OCI-LY7 (cell line): ENCODE data around the gene IFI30. TPM values are rescaled to one million over a fixed set of nuclear protein-coding genes. Genes with fewer than 3 reads are reported as not detected.

Source experiments
- BruUV-seq: library from RNA; stranded (reverse); fragments of 400-500 nt; replicated peaks from 2 replicates; lab custom pipeline; 2021; lab: Mats Ljungman, UMichigan
- CTCF ChIA-PET: fragments of 300-600 bp; sonication (Branson Sonifier 250); formaldehyde crosslinking; loops from one replicate; lab custom pipeline; 2022; ENCODE audit warnings: antibody characterized with exemption; ENCODE audit not compliant: unreplicated experiment; lab: Charles Lee
- POLR2A ChIA-PET: fragments of 300-600 bp; sonication (Branson Sonifier 250); formaldehyde crosslinking; loops from one replicate; lab custom pipeline; 2022; ENCODE audit warnings: antibody characterized with exemption; lab: Charles Lee
- DNase-seq: peaks from one replicate; pipeline ENCODE4 v3.0.0-alpha.2; 2015; ENCODE audit warnings: low spot score
- H2AFZ ChIP-seq: fragments of 200-600 bp; sonication (generic), shearing (Covaris generic); 2 replicates; pipeline ENCODE4 v1.6.1; 2014; ENCODE audit warnings: mild to moderate bottlenecking, antibody characterized with exemption, low read length, moderate library complexity
- H3K27ac ChIP-seq: fragments of 200-600 bp; sonication (generic); 2 replicates; pipeline ENCODE4 v1.5.1; 2014; ENCODE audit warnings: mixed run types, low read depth, mild to moderate bottlenecking, moderate library complexity, low read length, inconsistent platforms; ENCODE audit not compliant: poor library complexity, severe bottlenecking
- H3K36me3 ChIP-seq: fragments of 200-600 bp; sonication (generic); 2 replicates; pipeline ENCODE4 v1.6.1; 2014; ENCODE audit warnings: mild to moderate bottlenecking, antibody characterized with exemption, low read length, moderate library complexity, mixed read lengths; ENCODE audit not compliant: insufficient read depth
- H3K4me1 ChIP-seq: fragments of 200-600 bp; sonication (generic); 2 replicates; pipeline ENCODE4 v1.5.1; 2014; ENCODE audit warnings: mild to moderate bottlenecking, low read length; ENCODE audit not compliant: insufficient read depth, poor library complexity, severe bottlenecking
- H3K4me2 ChIP-seq: fragments of 200-600 bp; sonication (generic); 2 replicates; pipeline ENCODE4 v1.6.1; 2014; ENCODE audit warnings: mild to moderate bottlenecking, low read length
- H3K4me3 ChIP-seq: fragments of 200-600 bp; sonication (generic); 2 replicates; pipeline ENCODE4 v1.5.1; 2014; ENCODE audit warnings: mild to moderate bottlenecking, low read depth, low read length; ENCODE audit not compliant: poor library complexity, severe bottlenecking
- H3K79me2 ChIP-seq: fragments of 200-600 bp; sonication (generic); 2 replicates; pipeline ENCODE4 v1.6.1; 2016; ENCODE audit warnings: low read depth, mild to moderate bottlenecking, low read length, moderate library complexity, mixed read lengths; ENCODE audit not compliant: insufficient read depth
- H3K9me2 ChIP-seq: fragments of 200-600 bp; sonication (generic); 2 replicates; pipeline ENCODE4 v1.6.1; 2016; ENCODE audit warnings: mild to moderate bottlenecking, low read length, mixed read lengths; ENCODE audit not compliant: insufficient read depth
- H3K9me3 ChIP-seq: fragments of 200-600 bp; sonication (generic); 2 replicates; pipeline ENCODE4 v1.6.1; 2014; ENCODE audit warnings: mild to moderate bottlenecking, mixed run types, low read length, mixed read lengths
- H4K20me1 ChIP-seq: fragments of 200-600 bp; sonication (generic); 2 replicates; pipeline ENCODE4 v1.6.1; 2014; ENCODE audit warnings: mild to moderate bottlenecking, antibody characterized with exemption, low read length, moderate library complexity, mixed read lengths; ENCODE audit not compliant: insufficient read depth
- EZH2phosphoT487 ChIP-seq: fragments of 200-600 bp; sonication (generic); IDR thresholded peaks from 2 replicates; pipeline ENCODE4 v1.6.1; 2018; ENCODE audit warnings: low read depth, borderline replicate concordance, mild to moderate bottlenecking, mixed run types, antibody characterized with exemption, low read length, moderate library complexity, mixed read lengths
- intact Hi-C: fragments of 100-400 bp; cut with micrococcal nuclease; formaldehyde crosslinking; loops from one replicate; pipeline ENCODE4 v1.10.0; 2022; ENCODE audit not compliant: unreplicated experiment
- total RNA-seq, 2 experiments: library from RNA; depleted of rRNA in 1 of 2; stranded (reverse); fragments of >200 nt in 1 of 2; shearing (Covaris generic) in 1 of 2; gene quantifications; 2 replicates each; pipeline ENCODE4 v1.2.3, GENCODE V29; 2014 to 2022
- TF ChIP-seq, protein P1 (sequence below): fragments of 200-600 bp; sonication (generic); conservative IDR thresholded peaks from 2 replicates; pipeline ENCODE4 v1.5.1; 2014; ENCODE audit warnings: mild to moderate bottlenecking, antibody characterized with exemption, low read length, moderate library complexity, mixed read lengths

IFI30 gene
- total RNA-seq, 2 experiments from 2014 or later: 170 to 195 TPM

DNA sequence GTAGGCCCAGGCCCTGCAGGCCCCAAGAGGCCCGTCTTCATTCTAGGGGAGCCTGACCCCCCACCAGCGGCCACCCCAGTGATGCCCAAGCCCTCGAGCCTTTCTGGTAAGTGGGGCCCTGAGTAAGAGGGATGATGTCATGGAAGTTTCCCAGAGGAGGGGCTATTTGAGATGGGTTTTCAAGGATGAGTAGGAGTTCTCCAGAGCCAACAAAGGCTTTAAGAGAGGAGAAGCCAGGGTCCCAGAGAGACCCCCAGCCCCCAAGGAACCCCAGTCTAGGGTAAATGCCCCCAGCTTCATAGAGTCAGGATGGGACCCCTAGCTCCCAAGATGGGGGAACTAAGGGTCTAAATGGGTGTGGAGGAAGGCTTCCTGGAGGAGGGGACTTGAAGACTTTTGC, 29.7 kb upstream of the IFI30 start:
- no peak for TF ChIP-seq EZH2phosphoT487
- TF ChIP-seq, protein P1, sequence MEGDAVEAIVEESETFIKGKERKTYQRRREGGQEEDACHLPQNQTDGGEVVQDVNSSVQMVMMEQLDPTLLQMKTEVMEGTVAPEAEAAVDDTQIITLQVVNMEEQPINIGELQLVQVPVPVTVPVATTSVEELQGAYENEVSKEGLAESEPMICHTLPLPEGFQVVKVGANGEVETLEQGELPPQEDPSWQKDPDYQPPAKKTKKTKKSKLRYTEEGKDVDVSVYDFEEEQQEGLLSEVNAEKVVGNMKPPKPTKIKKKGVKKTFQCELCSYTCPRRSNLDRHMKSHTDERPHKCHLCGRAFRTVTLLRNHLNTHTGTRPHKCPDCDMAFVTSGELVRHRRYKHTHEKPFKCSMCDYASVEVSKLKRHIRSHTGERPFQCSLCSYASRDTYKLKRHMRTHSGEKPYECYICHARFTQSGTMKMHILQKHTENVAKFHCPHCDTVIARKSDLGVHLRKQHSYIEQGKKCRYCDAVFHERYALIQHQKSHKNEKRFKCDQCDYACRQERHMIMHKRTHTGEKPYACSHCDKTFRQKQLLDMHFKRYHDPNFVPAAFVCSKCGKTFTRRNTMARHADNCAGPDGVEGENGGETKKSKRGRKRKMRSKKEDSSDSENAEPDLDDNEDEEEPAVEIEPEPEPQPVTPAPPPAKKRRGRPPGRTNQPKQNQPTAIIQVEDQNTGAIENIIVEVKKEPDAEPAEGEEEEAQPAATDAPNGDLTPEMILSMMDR: no peak
- POLR2A ChIA-PET: no interaction called here
- no peak overlapping the region for H3K4me3 ChIP-seq
- BruUV-seq: no TSS peak
- no peaks in the 10 kb centered on the region for H3K9me2 ChIP-seq
- H3K79me2 ChIP-seq: no peaks in the 10 kb centered on the region
- H2AFZ ChIP-seq: no peak overlapping the region
- H3K36me3 ChIP-seq: peaks cover 84% of the 10 kb centered on the region
- no peaks in the 10 kb centered on the region for H3K9me3 ChIP-seq
- H4K20me1 ChIP-seq: no peaks in the 10 kb centered on the region
- H3K27ac ChIP-seq: no peak overlapping the region
- H3K4me1 ChIP-seq: no peaks in the 10 kb centered on the region
- CTCF ChIA-PET: no interaction called here
- no peak overlapping the region for H3K4me2 ChIP-seq
- intact Hi-C loops: no loop called here
- no peak for DNase-seq

DNA sequence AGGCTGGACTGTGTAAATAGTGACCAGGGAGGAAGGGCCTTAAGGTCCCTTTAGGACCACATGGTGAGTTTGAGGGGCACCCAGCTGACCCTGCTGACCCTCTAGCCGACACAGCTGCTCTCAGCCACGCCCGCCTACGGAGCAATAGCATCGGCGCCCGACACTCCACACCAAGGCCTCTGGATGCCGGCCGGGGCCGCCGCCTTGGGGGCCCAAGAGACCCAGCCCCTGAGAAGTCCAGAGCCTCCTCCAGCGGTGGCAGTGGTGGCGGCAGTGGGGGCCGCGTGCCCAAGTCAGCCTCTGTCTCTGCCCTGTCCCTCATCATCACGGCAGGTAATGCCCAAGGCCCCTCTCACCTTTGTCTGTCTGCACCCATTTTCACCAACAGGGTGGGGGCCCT, 29.3 kb upstream of the IFI30 start:
- intact Hi-C loops: no loop called here
- CTCF ChIA-PET: no interaction called here

DNA sequence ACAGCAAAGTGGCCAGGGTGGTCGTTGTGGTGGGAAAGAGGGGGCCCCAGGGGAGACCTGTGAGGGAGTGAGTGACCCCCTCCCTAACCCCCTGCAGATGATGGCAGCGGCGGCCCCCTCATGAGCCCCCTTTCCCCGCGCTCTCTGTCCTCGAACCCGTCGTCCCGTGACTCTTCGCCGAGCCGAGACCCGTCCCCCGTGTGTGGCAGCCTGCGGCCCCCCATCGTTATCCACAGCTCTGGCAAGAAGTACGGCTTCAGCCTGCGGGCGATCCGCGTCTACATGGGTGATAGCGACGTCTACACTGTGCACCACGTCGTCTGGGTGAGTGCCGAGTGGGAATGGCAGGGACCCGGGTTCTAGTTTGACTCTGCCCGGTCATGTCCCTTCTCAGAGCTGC, 28.7 kb upstream of the IFI30 start:
- no peak overlapping the region for H3K27ac ChIP-seq
- CTCF ChIA-PET: no interaction called here
- intact Hi-C loops: no loop called here
- H3K9me3 ChIP-seq: no peaks in the 10 kb centered on the region
- no peaks in the 10 kb centered on the region for H4K20me1 ChIP-seq
- H2AFZ ChIP-seq: no peak overlapping the region
- H3K36me3 ChIP-seq: peaks cover 76% of the 10 kb centered on the region
- no peak overlapping the region for H3K4me3 ChIP-seq
- POLR2A ChIA-PET: no interaction called here
- no peak for DNase-seq
- no TSS peak for BruUV-seq
- H3K4me2 ChIP-seq: no peak overlapping the region
- no peaks in the 10 kb centered on the region for H3K4me1 ChIP-seq
- H3K79me2 ChIP-seq: no peaks in the 10 kb centered on the region
- TF ChIP-seq, protein P1: no peak
- no peak for TF ChIP-seq EZH2phosphoT487
- no peaks in the 10 kb centered on the region for H3K9me2 ChIP-seq

More for the DNA sequence above, 29.3 kb upstream of the IFI30 start:
- no peak for DNase-seq
- TF ChIP-seq EZH2phosphoT487: no peak
- TF ChIP-seq, protein P1: no peak
- H3K36me3 ChIP-seq: peaks cover 81% of the 10 kb centered on the region
- no peaks in the 10 kb centered on the region for H3K79me2 ChIP-seq
- H3K9me2 ChIP-seq: no peaks in the 10 kb centered on the region
- no peaks in the 10 kb centered on the region for H3K9me3 ChIP-seq
- no TSS peak for BruUV-seq
- POLR2A ChIA-PET: no interaction called here
- no peaks in the 10 kb centered on the region for H4K20me1 ChIP-seq
- H3K4me3 ChIP-seq: no peak overlapping the region
- no peak overlapping the region for H3K4me2 ChIP-seq
- H2AFZ ChIP-seq: no peak overlapping the region
- no peaks in the 10 kb centered on the region for H3K4me1 ChIP-seq
- H3K27ac ChIP-seq: no peak overlapping the region
